Neural cell (in vitro differentiated cells): ENCODE data around the gene LPAR3.

ENCODE experiments used
- EP300 ChIP-seq: fragments of 450-650 bp; conservative IDR thresholded peaks from 2 replicates; pipeline ENCODE4 v1.6.1; 2014; ENCODE audit warnings: antibody characterized with exemption, mild to moderate bottlenecking, moderate library complexity; ENCODE audit not compliant: poor library complexity, severe bottlenecking
- EZH2 ChIP-seq: fragments of 200-600, 300-800 bp; shearing (Covaris generic), sonication (generic); IDR thresholded peaks from 2 replicates; pipeline ENCODE4 v1.6.1; 2014; ENCODE audit warnings: antibody characterized with exemption, low read length, borderline replicate concordance, mild to moderate bottlenecking; ENCODE audit not compliant: insufficient read depth, poor library complexity, severe bottlenecking
- MXI1 ChIP-seq: fragments of 450-650 bp; conservative IDR thresholded peaks from 2 replicates; pipeline ENCODE4 v1.6.1; 2014; ENCODE audit warnings: antibody characterized with exemption, mild to moderate bottlenecking; ENCODE audit not compliant: poor library complexity, severe bottlenecking
- POLR2AphosphoS5 ChIP-seq: IDR thresholded peaks from 2 replicates; pipeline ENCODE4 v1.6.1; 2012
- RAD21 ChIP-seq: fragments of 450-650 bp; conservative IDR thresholded peaks from 2 replicates; pipeline ENCODE4 v1.6.1; 2014; ENCODE audit warnings: antibody characterized with exemption, mild to moderate bottlenecking, moderate library complexity
- TF ChIP-seq, protein P1 (sequence below): fragments of 450-650 bp; IDR thresholded peaks from 2 replicates; pipeline ENCODE4 v1.5.1; 2014; ENCODE audit warnings: antibody characterized with exemption, mild to moderate bottlenecking, moderate library complexity; ENCODE audit not compliant: poor library complexity, severe bottlenecking

DNA sequence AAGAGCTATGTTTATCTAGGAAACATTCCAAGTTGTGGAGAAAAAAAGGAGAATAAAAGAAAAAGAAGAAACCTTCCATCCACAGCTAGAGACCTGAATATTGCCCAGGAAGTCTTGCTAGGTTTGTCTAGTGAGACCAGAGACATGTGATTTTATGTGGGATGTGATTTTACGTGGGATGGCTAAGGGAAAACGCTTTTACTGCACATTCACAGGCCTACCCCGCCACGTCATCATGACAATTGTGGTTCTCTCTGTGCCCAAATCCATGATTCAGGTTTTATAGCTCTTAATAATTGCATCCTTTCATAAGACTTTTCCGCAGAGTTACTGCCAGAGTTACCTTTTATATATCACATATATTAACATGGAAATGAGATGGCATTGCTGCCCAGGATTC, 116.4 kb downstream of the LPAR3 start:
- TF ChIP-seq MXI1 (no peak), POLR2AphosphoS5 (no peak), RAD21 (no peak), EZH2 (no peak), EP300 (no peak)
- TF ChIP-seq, protein P1, sequence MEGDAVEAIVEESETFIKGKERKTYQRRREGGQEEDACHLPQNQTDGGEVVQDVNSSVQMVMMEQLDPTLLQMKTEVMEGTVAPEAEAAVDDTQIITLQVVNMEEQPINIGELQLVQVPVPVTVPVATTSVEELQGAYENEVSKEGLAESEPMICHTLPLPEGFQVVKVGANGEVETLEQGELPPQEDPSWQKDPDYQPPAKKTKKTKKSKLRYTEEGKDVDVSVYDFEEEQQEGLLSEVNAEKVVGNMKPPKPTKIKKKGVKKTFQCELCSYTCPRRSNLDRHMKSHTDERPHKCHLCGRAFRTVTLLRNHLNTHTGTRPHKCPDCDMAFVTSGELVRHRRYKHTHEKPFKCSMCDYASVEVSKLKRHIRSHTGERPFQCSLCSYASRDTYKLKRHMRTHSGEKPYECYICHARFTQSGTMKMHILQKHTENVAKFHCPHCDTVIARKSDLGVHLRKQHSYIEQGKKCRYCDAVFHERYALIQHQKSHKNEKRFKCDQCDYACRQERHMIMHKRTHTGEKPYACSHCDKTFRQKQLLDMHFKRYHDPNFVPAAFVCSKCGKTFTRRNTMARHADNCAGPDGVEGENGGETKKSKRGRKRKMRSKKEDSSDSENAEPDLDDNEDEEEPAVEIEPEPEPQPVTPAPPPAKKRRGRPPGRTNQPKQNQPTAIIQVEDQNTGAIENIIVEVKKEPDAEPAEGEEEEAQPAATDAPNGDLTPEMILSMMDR: no peak
